NCI-H345 (cell line): ENCODE data around the gene COL18A1.
"Not testable (repeated sequence)": the region's sequence is repeated elsewhere in the genome, so short reads cannot be mapped to it uniquely, and the experiment has no call there.

Experiments used
- DNase-seq: peaks from one replicate; lab custom pipeline; 2025; lab: John Stamatoyannopoulos, UW

COL18A1 gene

DNA sequence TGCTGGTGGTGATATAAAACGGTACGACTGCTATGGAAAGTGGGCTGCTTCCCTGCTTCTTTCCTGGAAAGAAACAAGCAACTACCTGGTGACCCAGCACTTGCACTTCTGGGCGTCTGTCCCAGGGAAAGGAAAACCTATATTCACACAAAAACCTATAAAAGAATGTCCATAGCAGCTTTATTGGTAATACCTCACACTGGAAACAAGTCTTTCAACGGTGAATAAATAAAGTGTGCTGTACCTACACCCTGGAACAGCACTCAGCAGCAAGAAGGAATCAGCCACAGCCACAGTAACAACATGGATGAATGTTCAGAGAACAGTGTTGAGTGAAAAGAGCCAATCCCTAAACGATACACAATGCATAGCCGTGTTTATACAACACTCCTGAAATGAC, 117.4 kb downstream of the COL18A1 start:
- DNase-seq: no peak

DNA sequence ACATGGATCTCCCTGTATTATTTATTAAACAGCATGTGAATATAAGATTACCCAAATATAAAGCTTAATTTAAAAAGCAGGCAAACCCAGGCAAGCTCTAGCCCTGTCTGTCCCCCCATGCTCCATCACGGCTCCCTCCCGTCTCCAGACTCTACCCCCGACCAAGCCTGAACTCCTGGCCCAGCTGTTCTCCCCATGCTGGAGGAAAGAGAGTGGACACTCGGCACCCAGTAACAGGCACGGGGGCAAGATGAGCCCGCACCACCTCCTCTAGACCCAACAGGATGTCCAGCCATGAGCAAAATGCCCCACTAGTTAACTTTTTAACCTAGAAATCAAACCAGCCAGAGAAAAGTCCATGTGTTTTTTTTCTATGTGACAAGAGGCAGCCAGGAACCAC, 118.0 kb downstream of the COL18A1 start:
- DNase-seq: no peak

DNA sequence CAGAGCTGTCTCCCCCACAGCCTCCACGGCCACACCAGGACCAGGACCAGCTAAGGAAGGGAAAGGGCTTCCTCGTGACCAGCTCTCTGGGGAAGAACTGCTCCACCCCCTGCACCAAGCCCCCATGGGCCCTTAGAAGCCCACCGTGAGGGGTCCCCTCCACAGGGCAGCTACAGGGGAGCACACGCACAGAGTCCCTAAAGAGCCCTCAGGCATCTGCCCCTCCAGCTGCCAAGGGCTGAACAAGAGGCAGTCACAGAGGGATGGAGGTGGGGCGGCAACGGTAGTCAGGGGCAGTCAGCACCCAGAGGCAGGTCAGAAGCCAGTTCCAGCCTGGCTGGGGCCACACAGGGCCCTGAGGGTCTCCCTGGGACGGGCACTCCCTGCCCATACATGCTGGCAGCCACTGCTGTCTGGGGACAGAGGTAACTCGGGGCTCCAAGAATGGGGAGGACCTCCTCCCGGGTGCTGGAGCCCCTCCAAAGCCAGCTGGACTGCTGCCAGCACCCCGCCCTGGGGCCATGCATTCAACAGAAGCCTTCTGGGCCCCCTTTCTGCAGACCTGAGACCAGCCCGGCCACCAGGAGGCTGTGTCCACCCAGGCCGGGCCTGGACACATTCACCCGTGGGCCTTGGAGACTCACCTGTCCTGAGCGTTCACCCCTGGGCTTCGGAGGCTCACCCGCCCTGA, 118.6 kb downstream of the COL18A1 start:
- no peak for DNase-seq

DNA sequence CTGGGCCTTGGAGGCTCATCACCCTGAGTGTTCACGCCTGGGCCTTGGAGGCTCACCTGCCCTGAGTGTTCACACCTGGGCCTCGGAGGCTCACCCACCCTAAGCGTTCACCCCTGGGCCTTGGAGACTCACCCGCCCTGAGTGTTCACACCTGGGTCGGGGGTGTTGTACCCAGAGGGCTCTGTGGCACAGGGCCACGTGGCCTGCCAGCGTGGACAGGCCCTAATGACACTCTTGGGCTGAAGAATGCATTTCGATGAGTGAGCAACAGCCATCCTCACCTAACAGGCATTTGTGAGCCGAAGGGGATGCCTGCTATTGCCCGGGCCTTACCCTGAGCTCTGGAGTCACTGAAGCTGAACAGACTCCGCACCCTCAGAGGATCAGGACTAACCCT, 119.8 kb downstream of the COL18A1 start:
- no peak for DNase-seq

DNA sequence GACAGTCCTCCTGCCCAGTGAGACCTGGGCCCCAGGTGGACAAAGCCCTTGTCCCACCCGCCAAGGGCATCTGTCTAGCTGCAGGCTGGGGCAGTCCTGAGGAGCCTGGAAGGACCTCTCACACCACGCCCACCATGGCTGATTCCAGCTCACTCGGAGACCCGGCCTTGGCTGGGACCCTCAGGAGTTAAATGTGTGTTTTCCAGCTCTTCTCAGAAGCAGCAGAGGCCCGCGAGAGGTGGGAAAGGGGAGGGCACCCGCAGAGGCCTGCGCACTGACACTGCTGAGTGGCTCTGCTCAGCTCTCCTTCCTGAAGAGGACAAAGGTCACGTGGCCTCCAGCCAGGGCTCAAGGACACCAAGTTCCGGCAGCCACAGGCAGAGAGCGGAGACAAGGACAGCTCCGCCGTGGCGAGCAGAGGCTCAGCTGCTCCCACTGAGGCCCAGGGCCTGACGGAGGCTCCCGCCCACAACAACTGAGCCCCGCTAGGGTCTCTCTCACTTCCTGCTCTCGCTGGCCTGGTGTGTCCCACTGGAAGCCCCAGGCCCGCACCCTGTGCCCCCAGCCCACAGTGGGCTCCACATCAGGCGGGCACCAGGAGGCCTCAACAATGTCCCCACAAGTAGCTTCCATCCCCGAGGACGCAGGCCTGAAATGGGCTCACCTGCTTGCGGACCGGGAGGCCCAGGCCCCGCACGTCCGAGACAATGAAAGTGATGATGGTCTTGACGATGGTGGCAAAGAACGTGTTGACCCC, 120.4 kb downstream of the COL18A1 start:
- DNase-seq: no peak

DNA sequence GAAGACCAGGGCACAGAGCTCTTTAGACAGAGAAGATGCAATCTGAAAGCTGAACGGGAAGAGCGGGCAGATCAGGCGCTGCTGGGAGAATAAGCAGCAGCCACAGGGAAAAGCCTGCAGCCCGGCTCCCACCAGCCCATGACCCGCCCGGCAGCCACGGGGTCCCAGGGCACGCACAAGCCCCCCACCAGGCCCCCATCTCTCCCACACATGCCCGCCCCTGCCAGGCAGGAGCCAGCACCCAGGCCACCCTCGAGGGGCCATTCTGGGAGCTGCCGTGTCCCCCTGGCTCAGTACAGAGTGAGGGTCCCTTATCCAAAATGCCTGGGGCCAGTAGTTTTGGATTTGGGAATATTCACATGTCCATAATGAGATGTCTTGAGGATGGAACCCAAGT, 120.9 kb downstream of the COL18A1 start:
- no peak for DNase-seq

DNA sequence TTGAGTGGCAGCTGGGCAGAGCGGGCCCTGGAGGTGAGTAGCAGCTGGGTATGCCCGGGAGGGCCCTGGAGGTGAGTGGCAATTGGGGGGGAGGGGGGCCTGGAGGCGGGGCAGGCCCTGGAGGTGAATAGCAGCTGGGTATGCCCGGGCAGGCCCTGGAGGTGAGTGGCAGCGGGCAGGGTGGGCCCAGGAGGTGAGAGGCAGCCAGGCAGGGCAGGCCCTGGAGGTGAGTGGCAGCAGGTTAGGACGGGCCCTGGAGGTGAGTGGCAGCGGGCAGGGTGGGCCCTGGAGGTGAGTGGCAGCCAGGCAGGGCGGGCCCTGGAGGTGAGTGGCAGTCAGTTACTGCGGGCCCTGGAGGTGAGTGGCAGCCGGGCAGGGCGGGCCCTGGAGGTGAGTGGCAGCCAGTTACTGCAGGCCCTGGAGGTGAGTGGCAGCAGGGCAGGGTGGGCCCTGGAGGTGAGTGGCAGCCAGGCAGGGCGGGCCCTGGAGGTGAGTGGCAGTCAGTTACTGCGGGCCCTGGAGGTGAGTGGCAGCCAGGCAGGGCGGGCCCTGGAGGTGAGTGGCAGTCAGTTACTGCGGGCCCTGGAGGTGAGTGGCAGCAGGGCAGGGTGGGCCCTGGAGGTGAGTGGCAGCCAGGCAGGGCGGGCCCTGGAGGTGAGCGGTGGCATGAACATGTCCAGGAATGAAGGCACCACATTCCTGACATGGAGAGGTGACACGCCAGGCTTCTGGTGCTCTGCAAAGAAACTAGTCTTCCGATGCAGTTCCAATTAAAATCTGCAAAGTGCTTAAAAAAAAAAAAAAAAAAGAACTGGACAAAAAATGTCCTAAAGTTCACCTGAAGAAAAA, 122.4 kb downstream of the COL18A1 start:
- not testable (repeated sequence) for DNase-seq

DNA sequence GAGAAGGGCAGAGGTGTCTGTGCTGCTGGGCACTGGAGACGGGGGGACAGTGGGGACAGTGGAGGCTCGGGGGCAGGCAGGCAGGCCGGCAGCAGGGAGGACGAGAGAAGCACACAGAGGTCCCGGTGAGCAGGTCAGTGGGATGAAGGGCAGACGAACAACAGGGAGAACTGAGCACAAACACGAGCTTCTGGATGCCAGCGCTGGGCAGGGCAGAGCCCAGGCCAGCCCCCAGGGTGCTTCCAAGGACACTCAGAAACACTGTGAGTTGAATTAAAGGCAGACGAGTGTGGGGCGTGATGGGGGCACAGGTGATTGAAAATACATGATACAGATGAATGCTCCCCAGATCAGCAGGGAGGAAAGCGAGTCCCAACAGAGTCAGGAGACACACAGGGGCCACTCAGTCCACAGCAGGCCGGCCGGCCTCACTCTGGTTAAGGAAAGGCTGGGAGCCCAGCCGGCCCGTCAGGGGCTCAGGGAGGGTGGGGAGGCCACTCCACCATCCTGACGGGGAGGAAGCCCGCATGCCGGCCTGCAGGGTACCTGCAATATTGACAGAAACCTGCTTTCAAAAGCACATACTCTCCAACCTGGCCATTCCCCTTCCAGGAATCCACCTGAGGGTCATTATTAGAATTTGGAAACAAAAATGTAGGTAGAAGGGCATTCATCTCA, 123.2 kb downstream of the COL18A1 start:
- DNase-seq: no peak

DNA sequence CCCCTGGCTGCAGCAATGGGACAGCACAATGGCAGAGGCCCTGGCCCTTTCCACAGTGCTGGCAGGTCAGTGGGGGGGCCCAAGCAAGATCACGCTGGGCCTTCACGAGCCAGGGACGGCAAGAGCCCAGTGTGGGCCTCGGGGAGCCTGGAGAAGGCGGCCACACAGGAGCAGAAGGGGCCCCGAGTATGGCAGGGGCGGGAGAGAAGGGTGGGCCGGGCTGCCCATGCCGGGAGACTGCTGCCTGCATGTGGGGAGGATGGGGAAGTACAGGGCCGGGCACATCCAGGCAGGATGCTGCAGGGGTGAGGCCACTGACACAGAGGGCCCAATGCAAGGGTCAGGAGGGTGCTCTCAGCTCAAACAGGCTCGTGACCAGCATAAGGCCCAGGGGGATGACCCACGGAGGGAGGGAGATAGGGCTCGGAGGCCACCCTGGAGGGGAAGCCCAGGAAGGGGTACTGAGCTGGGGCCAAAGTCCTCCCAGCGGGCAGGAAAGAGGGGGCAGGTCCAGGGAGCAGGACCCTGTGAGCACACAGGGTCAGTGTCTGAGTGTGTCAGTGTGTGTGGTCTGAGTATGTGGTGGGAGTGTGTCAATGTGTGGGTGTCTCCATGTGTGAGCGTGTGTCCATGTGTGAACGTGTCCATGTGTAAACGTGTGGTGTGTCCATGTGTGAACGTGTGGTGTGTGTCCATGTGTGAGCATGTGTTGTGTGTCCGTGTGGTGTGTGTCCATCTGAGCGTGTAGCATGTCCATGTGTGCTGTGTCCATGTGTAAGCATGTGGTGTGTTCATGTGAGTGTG, 124.2 kb downstream of the COL18A1 start:
- no peak for DNase-seq

DNA sequence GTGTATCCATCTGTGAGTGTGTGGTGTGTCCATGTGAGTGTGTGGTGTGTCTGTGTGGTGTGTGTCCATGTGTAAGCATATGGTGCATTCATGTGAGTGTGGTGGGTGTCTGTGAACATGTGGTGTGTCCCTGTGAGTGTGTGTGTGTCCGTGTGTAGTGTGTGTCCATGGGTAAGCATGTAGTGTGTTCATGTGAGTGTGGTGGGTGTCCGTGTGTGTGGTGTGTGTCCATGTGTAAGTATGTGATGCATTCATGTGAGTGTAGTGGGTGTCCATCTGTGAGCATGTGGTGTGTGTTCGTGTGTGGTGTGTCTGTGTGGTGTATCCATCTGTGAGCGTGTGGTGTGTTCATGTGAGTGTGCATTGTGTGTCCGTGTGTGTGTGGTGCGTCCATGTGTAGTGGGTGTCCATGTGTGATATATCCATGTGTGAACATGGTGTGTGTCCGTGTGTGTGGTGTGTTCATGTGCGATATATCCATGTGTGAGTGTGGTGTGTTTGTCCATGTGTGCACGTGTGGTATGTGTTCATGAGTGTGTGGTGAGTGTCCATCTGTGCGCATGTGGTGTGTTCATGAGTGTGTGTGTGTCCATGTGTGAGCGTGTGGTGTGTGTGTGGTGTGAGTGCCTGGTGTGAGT, 124.9 kb downstream of the COL18A1 start:
- no peak for DNase-seq

DNA sequence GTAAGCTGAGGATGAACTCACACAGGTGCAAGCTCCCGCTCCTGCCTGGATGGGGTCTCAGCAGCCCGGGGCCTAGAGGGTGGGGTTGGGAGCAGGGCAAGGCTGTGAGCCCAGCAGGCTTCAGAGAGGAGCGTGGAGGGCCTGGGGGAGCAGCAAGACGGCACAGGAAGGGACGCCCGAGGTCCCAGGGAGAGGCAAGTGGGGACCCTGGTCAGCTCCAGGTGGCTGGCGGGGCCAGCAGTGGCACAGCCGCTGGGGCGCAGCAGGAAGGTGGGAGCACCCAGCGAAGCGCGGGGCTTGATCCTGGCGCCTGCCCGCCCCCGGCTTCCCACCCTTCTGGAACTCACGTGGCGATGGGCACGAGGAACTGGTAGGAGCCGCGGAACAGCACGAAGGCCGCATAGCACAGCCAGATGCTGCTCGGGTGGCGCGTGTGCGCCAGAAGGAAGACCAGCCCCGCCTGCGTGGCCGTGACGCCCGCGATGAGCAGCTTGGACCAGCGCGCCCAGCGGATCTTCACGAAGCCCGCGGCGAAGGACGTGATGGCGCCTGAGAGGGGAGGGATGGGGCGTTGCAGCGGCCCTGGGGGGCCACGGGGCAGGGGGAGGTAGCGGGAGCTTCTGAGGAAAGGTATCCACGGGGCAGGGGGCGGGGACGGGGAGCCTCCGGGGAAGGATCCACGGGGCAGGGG, 125.6 kb downstream of the COL18A1 start:
- no peak for DNase-seq

DNA sequence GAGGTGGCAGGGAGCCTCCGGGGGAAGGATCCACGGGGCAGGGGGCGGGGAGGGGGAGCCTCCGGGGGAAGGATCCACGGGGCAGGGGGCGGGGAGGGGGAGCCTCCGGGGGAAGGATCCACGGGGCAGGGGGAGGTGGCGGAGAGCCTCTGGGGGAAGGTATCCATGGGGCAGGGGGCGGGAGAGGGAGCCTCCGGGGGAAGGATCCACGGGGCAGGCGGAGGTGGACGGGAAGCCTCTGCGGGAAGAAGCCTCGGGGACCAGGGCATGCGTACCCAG, 126.1 kb downstream of the COL18A1 start:
- not testable (repeated sequence) for DNase-seq

DNA sequence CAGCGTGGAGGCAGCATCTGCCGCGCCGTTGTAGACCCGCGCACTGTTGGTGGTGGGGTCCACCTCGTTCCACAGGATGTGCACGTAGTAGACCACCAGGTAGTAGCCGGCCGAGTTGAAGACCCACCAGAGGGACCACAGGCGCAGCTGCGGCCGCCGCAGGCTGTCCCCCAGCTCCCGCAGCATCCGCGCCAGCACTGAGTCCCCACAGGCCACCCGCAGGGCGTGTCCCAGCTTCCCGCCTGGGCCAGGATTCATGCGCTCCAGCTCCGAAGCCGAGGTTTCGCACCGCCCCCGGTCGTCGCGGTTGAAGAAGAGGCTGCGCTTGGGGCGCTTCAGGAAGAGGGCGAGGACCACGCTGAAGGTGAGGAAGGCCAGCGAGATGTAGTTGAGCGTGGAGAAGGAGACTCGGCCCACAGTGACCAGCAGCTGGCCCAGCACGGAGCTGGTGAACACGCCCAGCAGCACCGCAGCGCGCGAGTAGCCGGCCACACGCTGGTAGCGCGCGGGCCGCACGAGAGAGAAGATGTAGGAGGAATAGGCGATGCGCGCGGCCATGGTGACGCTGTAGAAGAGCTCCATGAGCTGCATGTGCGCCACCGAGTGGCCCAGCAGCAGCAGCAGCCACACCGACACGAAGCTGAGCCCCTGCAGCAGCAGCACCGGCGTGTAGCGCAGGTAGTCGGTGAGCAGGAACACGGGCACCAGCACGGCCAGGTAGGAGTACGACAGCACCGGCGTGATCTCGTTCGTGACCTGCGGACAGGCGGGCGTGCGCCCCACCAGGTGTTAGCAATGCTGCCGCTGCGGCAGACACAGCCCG, 126.6 kb downstream of the COL18A1 start:
- no peak for DNase-seq

DNA sequence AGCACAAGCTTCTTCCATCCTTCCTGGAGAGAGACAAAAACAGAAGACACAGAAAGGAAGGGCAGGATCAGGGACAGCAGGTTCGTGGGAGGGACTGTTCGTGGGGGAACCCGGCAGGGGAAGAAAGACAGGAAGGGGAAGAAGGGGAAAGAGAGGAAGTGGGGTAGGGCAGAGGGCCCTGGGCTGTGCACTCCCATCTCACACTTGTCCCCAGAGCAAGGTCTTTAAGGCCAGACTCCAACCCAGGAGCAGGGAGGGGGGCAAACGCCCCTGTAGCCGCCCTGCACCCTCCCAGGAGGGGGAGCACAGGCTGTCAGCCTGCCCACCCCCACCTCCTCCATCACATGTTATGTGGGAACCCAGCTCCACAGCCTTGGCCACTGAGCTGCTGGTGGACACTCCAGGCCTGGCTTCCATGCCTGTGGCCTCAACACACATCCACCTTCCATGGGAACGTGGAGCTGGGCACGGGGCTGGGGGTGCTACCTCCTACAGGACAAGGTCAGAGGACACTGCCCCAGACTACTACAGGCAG, 127.9 kb downstream of the COL18A1 start:
- no peak for DNase-seq

DNA sequence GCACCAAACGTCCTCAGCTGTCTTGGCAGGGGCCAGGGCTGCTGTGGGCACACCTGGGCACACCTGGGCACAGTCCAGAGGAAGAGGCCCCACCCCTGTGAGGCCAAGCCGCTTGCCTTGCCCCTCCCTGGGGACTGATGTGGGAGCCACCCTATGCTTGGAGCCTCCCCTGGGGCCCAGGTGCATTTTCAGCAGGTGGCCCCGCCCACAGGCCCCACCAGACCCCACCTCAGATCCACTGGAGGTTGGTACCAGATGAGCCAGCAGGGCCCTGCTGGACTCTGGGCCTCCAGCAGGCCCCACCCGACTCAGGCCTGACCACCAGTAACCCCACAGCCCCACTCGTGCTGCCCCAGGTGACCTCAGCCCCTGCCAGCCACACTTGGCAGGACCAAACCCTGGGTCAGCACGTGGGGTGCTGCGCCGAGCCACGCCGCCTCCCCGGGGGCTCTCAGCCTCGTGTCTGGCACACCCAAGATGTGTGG, 128.4 kb downstream of the COL18A1 start:
- DNase-seq: no peak

DNA sequence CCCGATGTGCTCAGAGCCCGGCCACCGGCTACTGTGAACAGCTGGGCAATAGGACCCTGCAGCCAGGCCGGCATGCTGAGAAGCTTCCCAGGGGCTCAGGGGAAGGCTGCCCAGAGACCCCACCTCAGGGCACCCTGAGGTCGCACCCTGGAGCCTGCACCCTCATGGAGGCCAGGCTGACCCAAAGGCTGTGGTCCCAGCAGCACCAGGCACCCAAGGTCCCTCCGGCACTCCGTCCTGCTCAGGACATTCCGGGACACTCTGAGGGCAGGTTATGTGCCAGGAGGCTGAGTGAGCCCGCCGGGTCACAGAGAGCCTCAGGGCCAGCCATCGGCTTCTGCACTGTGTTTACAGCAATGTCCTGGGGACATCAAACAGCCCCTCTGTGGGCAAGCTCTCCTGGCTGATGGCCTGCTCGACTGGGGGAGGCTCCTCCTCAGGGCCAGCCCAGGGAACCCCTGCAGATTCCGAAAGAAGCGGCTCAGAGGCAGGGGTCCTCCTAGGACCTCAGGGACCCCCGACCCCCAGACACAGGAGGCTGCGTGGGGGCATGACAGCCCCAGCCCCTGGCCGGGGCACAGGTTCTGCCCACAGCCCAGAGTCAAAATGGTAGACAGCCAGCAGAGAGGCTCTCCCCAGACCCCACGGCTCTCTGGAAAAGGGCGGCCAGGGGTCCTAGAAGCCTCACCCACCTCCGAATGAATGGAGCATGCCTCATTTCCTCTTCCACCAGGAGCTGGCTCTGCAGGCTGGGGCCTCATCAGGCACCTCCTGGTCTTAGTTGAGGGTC, 129.1 kb downstream of the COL18A1 start:
- no peak for DNase-seq

DNA sequence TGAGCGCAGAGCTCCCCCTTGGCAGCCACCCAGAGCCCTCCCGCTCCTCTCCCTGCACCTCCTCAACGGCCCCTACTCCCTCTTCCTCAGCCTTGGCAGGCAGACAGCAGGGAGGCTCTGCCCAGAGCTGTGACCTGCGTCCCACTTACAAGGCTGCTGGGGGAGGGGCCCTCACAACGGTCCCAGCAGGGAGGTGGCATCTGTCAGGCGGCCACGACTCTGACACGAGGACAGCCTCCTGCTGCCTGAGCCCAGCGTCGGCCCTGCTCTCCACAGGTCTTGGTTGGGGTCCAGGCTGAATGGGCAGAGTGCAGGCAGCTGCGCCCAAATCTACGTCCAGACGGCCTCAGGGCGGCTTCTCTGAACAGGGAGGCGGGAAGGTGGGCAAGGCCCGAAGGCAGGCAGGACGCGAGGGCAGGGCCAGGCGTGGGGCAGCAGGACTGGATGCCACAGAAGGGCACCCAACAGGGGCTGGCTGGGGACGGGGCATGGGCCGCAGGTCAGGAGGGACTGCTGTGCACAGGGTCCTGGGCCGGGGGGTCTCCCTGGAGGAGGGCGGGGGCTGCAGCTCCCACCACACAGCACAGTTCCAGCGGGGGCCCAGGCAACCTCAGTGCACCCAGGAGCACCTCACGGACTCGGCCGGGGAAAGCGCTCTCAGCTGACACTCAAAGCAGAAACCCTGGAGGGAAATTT, 129.8 kb downstream of the COL18A1 start:
- peak; percentile 35 for DNase-seq
